AG10803 (cell line): ENCODE data around the gene SNX9.

Experiments
- DNase-seq: peaks from one replicate; pipeline ENCODE4 v3.0.0; 2010; ENCODE audit warnings: low read depth
- H3K4me3 ChIP-seq: 2 replicates; pipeline ENCODE4 v1.5.1; 2011; ENCODE audit warnings: mild to moderate bottlenecking, low read length, control low read depth
- CTCF ChIP-seq: conservative IDR thresholded peaks from 2 replicates; pipeline ENCODE4 v1.5.1; 2011; ENCODE audit warnings: mild to moderate bottlenecking, low read length, control low read depth, inconsistent platforms

SNX9 gene

GRCh38 chr6:157779705-157780604, 43.1 kb upstream of the SNX9 start:
- TF ChIP-seq CTCF = no peak
- H3K4me3 ChIP-seq = no peak overlapping the region
- peak; percentile 59 for DNase-seq

- DNase-seq = no peak
- no peak overlapping the region for H3K4me3 ChIP-seq
- no peak for TF ChIP-seq CTCF
These were observed 37.4 kb upstream of the SNX9 start for GRCh38 chr6:157785636-157786035.

GRCh38 chr6:157786221-157786620, 36.8 kb upstream of the SNX9 start:
- TF ChIP-seq CTCF = no peak
- no peak overlapping the region for H3K4me3 ChIP-seq
- DNase-seq = no peak

- H3K4me3 ChIP-seq = no peak overlapping the region
- TF ChIP-seq CTCF = no peak
- no peak for DNase-seq
These were observed 36.0 kb upstream of the SNX9 start for GRCh38 chr6:157787080-157787479.

- H3K4me3 ChIP-seq = no peak overlapping the region
These were observed 34.9 kb upstream of the SNX9 start for GRCh38 chr6:157788180-157788579.

GRCh38 chr6:157789297-157789696, 33.7 kb upstream of the SNX9 start:
- H3K4me3 ChIP-seq = no peak overlapping the region
- DNase-seq = no peak
- TF ChIP-seq CTCF = no peak

More at GRCh38 chr6:157788180-157788579, 34.9 kb upstream of the SNX9 start:
- DNase-seq = no peak
- TF ChIP-seq CTCF = no peak

GRCh38 chr6:157789861-157790260, 33.2 kb upstream of the SNX9 start:
- no peak for DNase-seq
- TF ChIP-seq CTCF = no peak
- no peak overlapping the region for H3K4me3 ChIP-seq
